Thyroid gland (tissue), 4 donors: ENCODE data around the gene LIX1. TPM values are rescaled to one million over a fixed set of nuclear protein-coding genes. Genes with fewer than 3 reads are reported as not detected.

Experiments
- DNase-seq, 2 donors: peaks; one replicate each; pipeline ENCODE4 v3.0.0-alpha.2; 2019
- H3K27ac ChIP-seq, 3 donors: fragments of 200-600 bp; sonication (generic); 1 replicate in 2 of 3; 2 replicates in 1 of 3; pipeline ENCODE4 v1.5.1; 2016 to 2019; ENCODE audit warnings: mild to moderate bottlenecking in 1 of 3, moderate library complexity in 1 of 3
- H3K27me3 ChIP-seq: fragments of 200-600 bp; sonication (generic); one replicate; pipeline ENCODE4 v1.5.1; 2019
- H3K36me3 ChIP-seq, 2 donors: fragments of 200-600 bp; sonication (generic); one replicate each; pipeline ENCODE4 v1.5.1; 2016 to 2019
- H3K4me1 ChIP-seq, 2 donors: fragments of 200-600 bp; sonication (generic); one replicate each; pipeline ENCODE4 v1.5.1; 2017 to 2019
- H3K4me3 ChIP-seq, 3 donors: fragments of 200-600 bp; sonication (generic); replicated peaks in 1 of 3; 1 replicate in 2 of 3; 2 replicates in 1 of 3; pipeline ENCODE4 v1.5.1; 2016; ENCODE audit warnings: mild to moderate bottlenecking in 1 of 3
- H3K9me3 ChIP-seq: fragments of 200-600 bp; sonication (generic); one replicate; pipeline ENCODE4 v1.5.1; 2017
- CTCF ChIP-seq, 6 experiments: fragments of 200-600 bp in 3 of 6; fragments of 450-650 bp in 3 of 6; sonication (generic) in 3 of 6; IDR thresholded peaks; one replicate each; pipeline ENCODE4 v1.5.1; 2016 to 2019; ENCODE audit warnings: antibody characterized with exemption in 6 of 6, mild to moderate bottlenecking in 2 of 6, inconsistent platforms in 1 of 6, moderate library complexity in 1 of 6
- POLR2A ChIP-seq, 2 donors: fragments of 450-650 bp; IDR thresholded peaks; one replicate each; pipeline ENCODE4 v1.6.1; 2017; ENCODE audit warnings: antibody characterized with exemption in 2 of 2, mild to moderate bottlenecking in 2 of 2, moderate library complexity in 1 of 2
- WGBS, 2 donors: methylation state at CpG; one replicate each; pipeline ENCODE4 v1.1.5; 2017; 5-methylcytosine and 5-hydroxymethylcytosine counted together
- intact Hi-C: fragments of 100-400 bp; cut with DNase I; formaldehyde crosslinking; loops from one replicate; pipeline ENCODE4 v1.15.1; 2023
- total RNA-seq, 4 donors: library from RNA; depleted of rRNA; stranded (reverse); fragments of >200 nt; gene quantifications; one replicate each; pipeline ENCODE4 v1.2.3, GENCODE V29; 2016

LIX1 gene
- total RNA-seq, 4 donors from 2014 or later: 0.89 to 5.5 (median 1.7) TPM

- DNase-seq: no peak
- Histone ChIP-seq H3K27me3 (no peaks in the 10 kb centered on the region), H3K4me1 (peaks cover 47 to 57% of the 10 kb centered on the region in 2 donors), H3K9me3 (no peaks in the 10 kb centered on the region), H3K4me3 (no peak overlapping the region), H3K36me3 (no peaks in the 10 kb centered on the region), H3K27ac (peak overlapping the region; percentile 79 to 83 (median 79))
- intact Hi-C loops: no loop called here
- TF ChIP-seq CTCF (IDR thresholded peaks at IDR 0.05) (no peak), POLR2A (IDR thresholded peaks at IDR 0.05) (no peak)
These were observed 45.6 kb downstream of the LIX1 start for GRCh38 chr5:97096846-97097245.

- H3K27me3 ChIP-seq: no peaks in the 10 kb centered on the region
- peak overlapping the region; percentile 79 to 83 (median 79) for H3K27ac ChIP-seq
- intact Hi-C loops: no loop called here
- WGBS, 2 donors: 25 to 34% methylated on average over 5 of the region's 5 CpGs
- H3K4me3 ChIP-seq: no peak overlapping the region
- H3K9me3 ChIP-seq: no peaks in the 10 kb centered on the region
- DNase-seq: peak; percentile 92
- TF ChIP-seq CTCF (IDR thresholded peaks at IDR 0.05) (no peak), POLR2A (IDR thresholded peaks at IDR 0.05) (peak in 1 of 2 donors; percentile 41)
- H3K4me1 ChIP-seq: peaks cover 47 to 54% of the 10 kb centered on the region in 2 donors
- H3K36me3 ChIP-seq: no peaks in the 10 kb centered on the region
These were observed 46.2 kb downstream of the LIX1 start for GRCh38 chr5:97096191-97096590.

GRCh38 chr5:97095318-97095732 is 47.1 kb downstream of the LIX1 start:
- 53 to 64% methylated on average over 1 of the region's 1 CpG for WGBS, 2 donors
- Histone ChIP-seq H3K27ac (peak overlapping the region; percentile 79 to 83 (median 79)), H3K27me3 (no peaks in the 10 kb centered on the region), H3K4me1 (peaks cover 43 to 47% of the 10 kb centered on the region in 2 donors), H3K4me3 (no peak overlapping the region), H3K36me3 (no peaks in the 10 kb centered on the region), H3K9me3 (no peaks in the 10 kb centered on the region)
- intact Hi-C loops: no loop called here
- no peak for TF ChIP-seq POLR2A (IDR thresholded peaks at IDR 0.05)
- TF ChIP-seq CTCF (IDR thresholded peaks at IDR 0.05): no peak
- DNase-seq: no peak

- Histone ChIP-seq H3K36me3 (no peaks in the 10 kb centered on the region), H3K27ac (peak overlapping the region; percentile 79 to 83 (median 79)), H3K4me1 (peaks cover 42 to 45% of the 10 kb centered on the region in 2 donors), H3K9me3 (no peaks in the 10 kb centered on the region), H3K4me3 (no peak overlapping the region), H3K27me3 (no peaks in the 10 kb centered on the region)
- no peak for DNase-seq
- intact Hi-C loops: no loop called here
- WGBS, 2 donors: 77 to 78% methylated on average over 8 of the region's 8 CpGs
- TF ChIP-seq CTCF (IDR thresholded peaks at IDR 0.05): no peak
These were observed 47.7 kb downstream of the LIX1 start for GRCh38 chr5:97094579-97095317.

- Histone ChIP-seq H3K27ac (no peak overlapping the region), H3K9me3 (no peaks in the 10 kb centered on the region), H3K27me3 (no peaks in the 10 kb centered on the region), H3K36me3 (no peaks in the 10 kb centered on the region), H3K4me1 (peaks cover 35 to 38% of the 10 kb centered on the region in 2 donors), H3K4me3 (no peak overlapping the region)
- TF ChIP-seq CTCF (IDR thresholded peaks at IDR 0.05): no peak
- no peak for TF ChIP-seq POLR2A (IDR thresholded peaks at IDR 0.05)
- intact Hi-C loops: no loop called here
- DNase-seq: no peak
These were observed 49.2 kb downstream of the LIX1 start for GRCh38 chr5:97093193-97093592.
